K562 (cell line): ENCODE results near the gene CTDSPL. TPM values are rescaled to one million over a fixed set of nuclear protein-coding genes. Genes with fewer than 3 reads are reported as not detected.

Source experiments
- AFF1 ChIP-seq, 2 experiments: fragments of 450-650 bp; IDR thresholded peaks; 2 replicates each; pipeline ENCODE4 v1.6.1; 2018; ENCODE audit warnings: mild to moderate bottlenecking in 2 of 2, low read depth in 1 of 2; ENCODE audit not compliant: partially characterized antibody in 2 of 2
- DMBX1 ChIP-seq: fragments of 250-450 bp; sonication (Bioruptor Pico); IDR thresholded peaks from 2 replicates; pipeline ENCODE4 v1.8.0; 2022; ENCODE audit warnings: inconsistent platforms, mild to moderate bottlenecking, moderate library complexity, borderline replicate concordance
- ETS1 ChIP-seq: conservative IDR thresholded peaks from 2 replicates; pipeline ENCODE4 v1.6.1; 2011; ENCODE audit warnings: low read depth, mild to moderate bottlenecking, low read length; ENCODE audit not compliant: control insufficient read depth
- HDAC1 ChIP-seq, 2 experiments: fragments of 450-650 bp; IDR thresholded peaks; 2 replicates each; pipeline ENCODE4 v1.6.1; 2016 to 2017; ENCODE audit warnings: inconsistent platforms in 1 of 2, mild to moderate bottlenecking in 1 of 2, moderate library complexity in 1 of 2
- L3MBTL2 ChIP-seq: fragments of 450-650 bp; IDR thresholded peaks from 2 replicates; pipeline ENCODE4 v1.6.1; 2016; ENCODE audit warnings: mild to moderate bottlenecking, moderate library complexity
- MCM5 ChIP-seq: fragments of 450-650 bp; IDR thresholded peaks from 2 replicates; pipeline ENCODE4 v1.6.1; 2016; ENCODE audit warnings: low read depth
- NFE2 ChIP-seq: IDR thresholded peaks from 2 replicates; pipeline ENCODE4 v1.6.1; 2014; ENCODE audit warnings: antibody characterized with exemption, low read depth
- SIN3A ChIP-seq, 2 experiments: fragments of 150-350 bp in 1 of 2; IDR thresholded peaks; 2 replicates each; pipeline ENCODE4 v1.6.1; 2011 to 2016; ENCODE audit warnings: borderline replicate concordance in 2 of 2, low read depth in 2 of 2, low read length in 2 of 2, mild to moderate bottlenecking in 2 of 2, moderate library complexity in 2 of 2; ENCODE audit not compliant: control insufficient read depth in 1 of 2
- STAT5A ChIP-seq: IDR thresholded peaks from 2 replicates; pipeline ENCODE4 v1.6.1; 2012; ENCODE audit warnings: low read length, inconsistent platforms, borderline replicate concordance
- TEAD1 ChIP-seq, 2 experiments: fragments of 450-650 bp in 1 of 2; sonication (generic) in 1 of 2; formaldehyde crosslinking; IDR thresholded peaks; 2 replicates each; pipeline versions ENCODE4 v1.4.0 to v1.8.0; 2020 to 2022; ENCODE audit warnings: mild to moderate bottlenecking in 2 of 2, missing genetic modification reagents in 1 of 2
- VEZF1 ChIP-seq: fragments of 200-800 bp; sonication (Bioruptor generic); IDR thresholded peaks from 2 replicates; pipeline ENCODE4 v1.6.1; 2017; ENCODE audit warnings: missing genetic modification characterization, missing compliant biosample characterization
- YBX1 ChIP-seq: fragments of 450-650 bp; IDR thresholded peaks from 2 replicates; pipeline ENCODE4 v1.7.1; 2016; ENCODE audit warnings: mild to moderate bottlenecking
- ZBTB17 ChIP-seq: fragments of 450-650 bp; formaldehyde crosslinking; IDR thresholded peaks from 2 replicates; pipeline ENCODE4 v1.4.0; 2020; ENCODE audit warnings: mild to moderate bottlenecking
- ZNF143 ChIP-seq: sonication (generic); formaldehyde crosslinking; IDR thresholded peaks from 2 replicates; pipeline ENCODE4 v1.9.0; 2022; ENCODE audit warnings: mild to moderate bottlenecking, missing genetic modification reagents
- ZNF197 ChIP-seq: fragments of 200-800 bp; sonication (Bioruptor generic); IDR thresholded peaks from 2 replicates; pipeline ENCODE4 v1.6.1; 2016; ENCODE audit warnings: low read depth, missing genetic modification characterization, missing compliant biosample characterization
- polyA plus RNA-seq, 8 experiments: library from polyadenylated mRNA; depleted of rRNA in 4 of 8; stranded (reverse) in 5 of 8; unstranded in 3 of 8; fragments of >200 nt; fragmentation: Nextera tagmentation in 2 of 8; fragmentation: Illumina TruSeq in 1 of 8; extraction: Ambion mirVana in 2 of 8; extraction: Trizol in 1 of 8; gene quantifications; 2 replicates each; pipeline versions ENCODE4 v1.2.1 to v1.2.3, GENCODE V29; 2011 to 2014; ENCODE audit warnings: inconsistent platforms in 1 of 8, missing spikeins in 1 of 8
- total RNA-seq, 7 experiments: library from RNA; depleted of rRNA in 6 of 7; stranded (reverse); fragments of >200 nt in 6 of 7; fragmentation: Illumina TruSeq in 2 of 7; extraction: Trizol in 2 of 7; gene quantifications; 2 replicates each; pipeline versions ENCODE4 v1.2.1 to v1.2.3, GENCODE V29; 2011 to 2021; ENCODE audit warnings: low replicate concordance in 1 of 7
- TF ChIP-seq, protein P1 (sequence below): fragments of 450-650 bp; conservative IDR thresholded peaks from 2 replicates; pipeline ENCODE4 v1.6.1; 2016; ENCODE audit warnings: missing genetic modification characterization, low read depth, mild to moderate bottlenecking, control low read depth, missing compliant biosample characterization

CTDSPL gene
- total and polyA plus RNA-seq, 9 of the 15 experiments (the other 6 are each of a cell fraction or from before 2014, with no cell fraction given), result 5.1 to 19.3 (median 11.3) TPM

GRCh38 chr3:37996785-37997301 is 135.2 kb downstream of the CTDSPL start (continued):
- TF ChIP-seq AFF1 (IDR thresholded peaks at IDR 0.05; ENCODE audit: low read depth in 1 of 2, partially characterized antibody in 2 of 2) (peak in 1 of 2 experiments; percentile 99), L3MBTL2 (peak; percentile 89), ZNF197 (CRISPR knock-in tag) (no peak), SIN3A (IDR thresholded peaks at IDR 0.05; ENCODE audit: borderline replicate concordance in 2 of 2, control insufficient read depth in 1 of 2, low read depth in 2 of 2, low read length in 2 of 2) (peak in 1 of 2 experiments; percentile 90; a peak in 1 of 4 replicates), MCM5 (no peak), HDAC1 (IDR thresholded peaks at IDR 0.05) (peak in 1 of 2 experiments; percentile 73; a peak in 1 of 4 replicates), STAT5A (peak; percentile 40; the same call in 1 of the 2 replicates), TEAD1 (CRISPR knock-in tag; IDR thresholded peaks at IDR 0.05) (peak; percentile 94 to 96), ZBTB17 (CRISPR knock-in tag) (peak; percentile 66; the same call in 1 of the 2 replicates), NFE2 (no peak), DMBX1 (no peak), VEZF1 (CRISPR knock-in tag) (peak; percentile 61), ETS1 (peak; percentile 34; the same call in 1 of the 2 replicates), YBX1 (no peak), ZNF143 (CRISPR knock-in tag) (no peak)
- TF ChIP-seq, protein P1, sequence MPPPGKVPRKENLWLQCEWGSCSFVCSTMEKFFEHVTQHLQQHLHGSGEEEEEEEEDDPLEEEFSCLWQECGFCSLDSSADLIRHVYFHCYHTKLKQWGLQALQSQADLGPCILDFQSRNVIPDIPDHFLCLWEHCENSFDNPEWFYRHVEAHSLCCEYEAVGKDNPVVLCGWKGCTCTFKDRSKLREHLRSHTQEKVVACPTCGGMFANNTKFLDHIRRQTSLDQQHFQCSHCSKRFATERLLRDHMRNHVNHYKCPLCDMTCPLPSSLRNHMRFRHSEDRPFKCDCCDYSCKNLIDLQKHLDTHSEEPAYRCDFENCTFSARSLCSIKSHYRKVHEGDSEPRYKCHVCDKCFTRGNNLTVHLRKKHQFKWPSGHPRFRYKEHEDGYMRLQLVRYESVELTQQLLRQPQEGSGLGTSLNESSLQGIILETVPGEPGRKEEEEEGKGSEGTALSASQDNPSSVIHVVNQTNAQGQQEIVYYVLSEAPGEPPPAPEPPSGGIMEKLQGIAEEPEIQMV, result no peak
